ENCODE results near the gene F8A2. TPM values are rescaled to one million over a fixed set of nuclear protein-coding genes. Genes with fewer than 3 reads are reported as not detected.

The F8A2 gene
- total and polyA plus RNA-seq, 2 of the 4 experiments (the other 2 are of a cell fraction): not detected

- no peak overlapping the region for H2AK9ac ChIP-seq (replicated peaks; ENCODE audit: low read depth, low read length, poor library complexity)
- no peaks in the 10 kb centered on the region for H3K4me1 ChIP-seq (ENCODE audit: control insufficient read depth, insufficient read depth, low read length)
- no peaks in the 10 kb centered on the region for H4K20me1 ChIP-seq (ENCODE audit: insufficient read depth, low read length)
- H3K9ac ChIP-seq (ENCODE audit: low read depth, low read length): no peak overlapping the region
- in situ Hi-C loops (cut with MboI; ENCODE audit: low sequenced_read_pairs): no loop called here
- dilution Hi-C loops (cut with HindIII; ENCODE audit: low sequenced_read_pairs, unreplicated experiment): no loop called here
- no peak overlapping the region for H3K27ac ChIP-seq (ENCODE audit: insufficient read depth, low read length)
- no peak overlapping the region for H2BK20ac ChIP-seq (ENCODE audit: low read depth, low read length)
- BruUV-seq (replicated peaks): no TSS peak
- H3K9me3 ChIP-seq (ENCODE audit: control insufficient read depth, insufficient read depth, low read length): no peaks in the 10 kb centered on the region
- no peak overlapping the region for H3K56ac ChIP-seq (ENCODE audit: extremely low read depth, insufficient read depth, low read length)
- H2BK15ac ChIP-seq (ENCODE audit: low read depth, low read length): no peak overlapping the region
- H2AK5ac ChIP-seq (ENCODE audit: low read depth, low read length): no peak overlapping the region
- no peak for ATAC-seq (ENCODE audit: low read depth)
- intact Hi-C loops (cut with micrococcal nuclease): no loop called here
- H3K4ac ChIP-seq (ENCODE audit: low read depth, low read length): no peak overlapping the region
- H4K91ac ChIP-seq (ENCODE audit: insufficient read depth, low read depth, low read length): no peak overlapping the region
- TF ChIP-seq MXI1 (IDR thresholded peaks at IDR 0.05; ENCODE audit: borderline replicate concordance, low read depth, low read length): no peak
- TF ChIP-seq MAFK (IDR thresholded peaks at IDR 0.05; ENCODE audit: low read depth, low read length): no peak
- no peak for TF ChIP-seq CEBPB (IDR thresholded peaks at IDR 0.05; ENCODE audit: low read depth, low read length)
- TF ChIP-seq CHD1 (IDR thresholded peaks at IDR 0.05; ENCODE audit: low read depth, low read length): no peak
- TF ChIP-seq POLR2A (IDR thresholded peaks at IDR 0.05; ENCODE audit: low read depth, low read length): no peak
- no peak for TF ChIP-seq ELK1 (IDR thresholded peaks at IDR 0.05; ENCODE audit: borderline replicate concordance, low read depth, low read length)
- TF ChIP-seq USF2 (IDR thresholded peaks at IDR 0.05; ENCODE audit: low read depth, low read length): no peak
- no peak for TF ChIP-seq MAZ (IDR thresholded peaks at IDR 0.05; ENCODE audit: borderline replicate concordance, low read depth, low read length)
- no peak for TF ChIP-seq CTCF (conservative IDR thresholded peaks at IDR 0.05; ENCODE audit: low read depth, low read length)
- no peak for TF ChIP-seq RCOR1 (IDR thresholded peaks at IDR 0.05; ENCODE audit: insufficient replicate concordance, low read length)
- no peak for TF ChIP-seq RFX5 (IDR thresholded peaks at IDR 0.05; ENCODE audit: low read depth, low read length)
- no peak for TF ChIP-seq BHLHE40 (IDR thresholded peaks at IDR 0.05; ENCODE audit: low read depth, low read length)
- no peak overlapping the region for H2AFZ ChIP-seq (replicated peaks; ENCODE audit: low read length, poor library complexity)
- no peak overlapping the region for H4K5ac ChIP-seq (ENCODE audit: low read depth, low read length)
- H3K9me1 ChIP-seq (ENCODE audit: insufficient read depth, low read length): no peaks in the 10 kb centered on the region
- H2BK5ac ChIP-seq (ENCODE audit: low read depth, low read length, poor library complexity, severe bottlenecking): no peak overlapping the region
- CTCF ChIA-PET: no interaction called here
- DNase-seq: no peak
- H4K8ac ChIP-seq (ENCODE audit: low read depth in 2 of 2, low read length in 2 of 2): no peak overlapping the region
- no peaks in the 10 kb centered on the region for H3K79me1 ChIP-seq (ENCODE audit: low read depth in 1 of 2, low read length in 2 of 2)
- H3K27me3 ChIP-seq (ENCODE audit: control insufficient read depth, insufficient read depth, low read length): no peaks in the 10 kb centered on the region
- H3K18ac ChIP-seq (ENCODE audit: low read depth, low read length): no peak overlapping the region
- H2BK120ac ChIP-seq (ENCODE audit: low read depth, low read length): no peak overlapping the region
- no peaks in the 10 kb centered on the region for H3K36me3 ChIP-seq (ENCODE audit: control insufficient read depth, insufficient read depth, low read length)
- no peak overlapping the region for H3K4me2 ChIP-seq (ENCODE audit: low read depth, low read length)
- 73% methylated on average over 5 of the region's 8 CpGs; no CpG with 5 or more reads in 1 of the 2 experiments for WGBS, 2 experiments (ENCODE audit: extremely low coverage in 2 of 2, insufficient read length in 1 of 2)
- no peak overlapping the region for H3K23ac ChIP-seq (ENCODE audit: low read depth, low read length)
- POLR2A ChIA-PET (ENCODE audit: unreplicated experiment): no interaction called here
- no peak overlapping the region for H3K4me3 ChIP-seq (ENCODE audit: insufficient read depth, low read depth, low read length)
- no peak overlapping the region for H3K14ac ChIP-seq (replicated peaks; ENCODE audit: low read depth, low read length)
Observed at GRCh38 chrX:155389634-155390033, 7.7 kb downstream of the F8A2 start.

All from IMR-90 (cell line).